KMS-11 (cell line): ENCODE data around the gene ARHGEF7.

ENCODE experiments used
- H2AFZ ChIP-seq: fragments of 200-600 bp; sonication (generic); 2 replicates; pipeline ENCODE4 v1.6.1; 2016; ENCODE audit warnings: antibody characterized with exemption, mixed run types, low read depth
- H3K27ac ChIP-seq: fragments of 200-600 bp; sonication (generic); 2 replicates; pipeline ENCODE4 v1.6.1; 2016; ENCODE audit warnings: mild to moderate bottlenecking, mixed run types
- H3K27me3 ChIP-seq: fragments of 200-600 bp; sonication (generic); 2 replicates; pipeline ENCODE4 v1.6.1; 2017; ENCODE audit warnings: mild to moderate bottlenecking, low read depth, mixed run types, moderate library complexity; ENCODE audit not compliant: insufficient read depth
- H3K36me3 ChIP-seq: fragments of 200-600 bp; sonication (generic); 2 replicates; pipeline ENCODE4 v1.6.1; 2017; ENCODE audit warnings: mild to moderate bottlenecking, mixed run types; ENCODE audit not compliant: insufficient read depth
- H3K4me1 ChIP-seq: fragments of 200-600 bp; sonication (generic); 2 replicates; pipeline ENCODE4 v1.6.1; 2016; ENCODE audit warnings: mild to moderate bottlenecking, low read depth, mixed run types; ENCODE audit not compliant: poor library complexity, severe bottlenecking
- H3K4me2 ChIP-seq: fragments of 200-600 bp; sonication (generic); 2 replicates; pipeline ENCODE4 v1.7.0; 2016; ENCODE audit warnings: mild to moderate bottlenecking, mixed run types
- H3K4me3 ChIP-seq: fragments of 200-600 bp; sonication (generic); IDR thresholded peaks from 2 replicates; pipeline ENCODE4 v1.6.1; 2017; ENCODE audit warnings: low read depth, low read length, mixed read lengths; ENCODE audit not compliant: insufficient read depth
- H3K79me2 ChIP-seq: fragments of 200-600 bp; sonication (generic); 2 replicates; pipeline ENCODE4 v1.6.1; 2016; ENCODE audit warnings: low read depth, mixed run types; ENCODE audit not compliant: insufficient read depth
- H3K9ac ChIP-seq: fragments of 200-600 bp; sonication (generic); 2 replicates; pipeline ENCODE4 v1.6.1; 2016; ENCODE audit warnings: mild to moderate bottlenecking, mixed run types
- H4K20me1 ChIP-seq: fragments of 200-600 bp; sonication (generic); 2 replicates; pipeline ENCODE4 v1.6.1; 2016; ENCODE audit warnings: mild to moderate bottlenecking, mixed run types; ENCODE audit not compliant: insufficient read depth
- TF ChIP-seq, protein P1 (sequence below): fragments of 200-600 bp; sonication (generic); conservative IDR thresholded peaks from 2 replicates; pipeline ENCODE4 v1.6.1; 2017; ENCODE audit warnings: low read depth, mild to moderate bottlenecking, antibody characterized with exemption, low read length, moderate library complexity, mixed read lengths

ARHGEF7 gene

DNA sequence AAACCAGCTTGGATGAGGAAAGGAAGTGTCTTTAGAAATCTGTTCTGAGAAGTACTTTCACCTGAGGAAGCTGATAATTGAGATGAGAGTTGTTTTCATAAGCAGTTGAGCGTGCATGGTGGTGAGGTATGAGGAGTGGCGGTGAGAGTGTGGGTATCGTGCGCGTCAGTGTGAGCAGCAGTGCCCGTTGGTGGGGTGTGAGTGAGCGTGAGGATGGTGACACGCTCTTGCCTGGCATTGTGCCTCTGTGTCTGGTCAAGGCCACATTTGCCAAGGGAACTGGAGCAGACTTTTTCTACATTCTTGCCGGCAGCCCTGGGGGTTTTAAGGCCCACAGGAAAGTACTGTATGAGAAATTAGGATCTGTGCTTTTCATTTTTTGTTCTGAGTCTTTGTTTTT, 168.9 kb downstream of the ARHGEF7 start:
- Histone ChIP-seq H4K20me1 (no peaks in the 10 kb centered on the region), H3K36me3 (no peaks in the 10 kb centered on the region), H3K27ac (no peak overlapping the region), H3K4me1 (no peaks in the 10 kb centered on the region), H2AFZ (no peak overlapping the region), H3K9ac (no peak overlapping the region), H3K79me2 (no peaks in the 10 kb centered on the region), H3K27me3 (no peaks in the 10 kb centered on the region), H3K4me2 (no peak overlapping the region), H3K4me3 (no peak overlapping the region)
- TF ChIP-seq, protein P1, sequence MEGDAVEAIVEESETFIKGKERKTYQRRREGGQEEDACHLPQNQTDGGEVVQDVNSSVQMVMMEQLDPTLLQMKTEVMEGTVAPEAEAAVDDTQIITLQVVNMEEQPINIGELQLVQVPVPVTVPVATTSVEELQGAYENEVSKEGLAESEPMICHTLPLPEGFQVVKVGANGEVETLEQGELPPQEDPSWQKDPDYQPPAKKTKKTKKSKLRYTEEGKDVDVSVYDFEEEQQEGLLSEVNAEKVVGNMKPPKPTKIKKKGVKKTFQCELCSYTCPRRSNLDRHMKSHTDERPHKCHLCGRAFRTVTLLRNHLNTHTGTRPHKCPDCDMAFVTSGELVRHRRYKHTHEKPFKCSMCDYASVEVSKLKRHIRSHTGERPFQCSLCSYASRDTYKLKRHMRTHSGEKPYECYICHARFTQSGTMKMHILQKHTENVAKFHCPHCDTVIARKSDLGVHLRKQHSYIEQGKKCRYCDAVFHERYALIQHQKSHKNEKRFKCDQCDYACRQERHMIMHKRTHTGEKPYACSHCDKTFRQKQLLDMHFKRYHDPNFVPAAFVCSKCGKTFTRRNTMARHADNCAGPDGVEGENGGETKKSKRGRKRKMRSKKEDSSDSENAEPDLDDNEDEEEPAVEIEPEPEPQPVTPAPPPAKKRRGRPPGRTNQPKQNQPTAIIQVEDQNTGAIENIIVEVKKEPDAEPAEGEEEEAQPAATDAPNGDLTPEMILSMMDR = no peak

DNA sequence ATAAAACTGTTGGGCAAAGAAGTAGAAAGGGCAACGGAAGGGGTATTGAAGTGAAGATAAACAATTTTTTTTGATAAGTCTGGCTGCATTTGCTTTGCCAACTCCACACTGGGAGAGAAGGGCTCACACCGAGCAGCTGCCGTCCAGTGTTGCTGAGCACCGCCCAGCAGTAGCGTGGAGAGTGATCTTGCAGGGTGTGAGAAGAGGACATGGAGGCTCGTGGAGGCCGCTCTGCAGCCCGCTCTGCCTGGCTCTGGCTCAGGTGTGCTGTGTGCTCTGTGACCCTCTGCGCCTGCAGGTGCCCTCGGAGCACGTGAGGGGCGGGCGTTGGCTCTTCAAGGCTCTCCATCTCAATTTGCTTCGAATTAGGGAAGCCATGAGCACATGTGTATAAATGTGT, 169.5 kb downstream of the ARHGEF7 start:
- no peak overlapping the region for H3K4me2 ChIP-seq
- H4K20me1 ChIP-seq = no peaks in the 10 kb centered on the region
- no peaks in the 10 kb centered on the region for H3K36me3 ChIP-seq
- TF ChIP-seq, protein P1 = no peak
- no peak overlapping the region for H2AFZ ChIP-seq
- H3K4me1 ChIP-seq = no peaks in the 10 kb centered on the region
- H3K79me2 ChIP-seq = no peaks in the 10 kb centered on the region
- H3K27me3 ChIP-seq = no peaks in the 10 kb centered on the region
- no peak overlapping the region for H3K9ac ChIP-seq
- H3K27ac ChIP-seq = no peak overlapping the region
- H3K4me3 ChIP-seq = no peak overlapping the region

DNA sequence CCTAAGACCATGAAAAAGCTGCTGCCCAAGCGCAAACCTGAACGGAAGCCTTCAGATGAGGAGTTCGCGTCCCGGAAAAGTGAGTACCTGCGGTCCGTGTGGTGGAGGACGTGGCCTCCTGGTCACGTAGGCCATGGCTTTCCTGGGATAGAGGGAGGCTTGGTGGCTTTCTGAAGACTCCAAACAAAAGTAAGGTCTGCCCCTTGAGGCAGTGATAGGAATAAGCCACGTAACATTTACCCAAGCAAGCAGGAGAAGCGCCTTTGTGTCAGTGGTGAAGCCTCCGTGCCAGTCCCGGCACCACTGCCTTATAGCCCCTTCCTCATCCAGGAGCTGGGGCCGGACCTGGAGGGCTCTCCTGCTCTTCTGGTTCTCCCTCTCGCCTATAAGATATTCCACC, 171.1 kb downstream of the ARHGEF7 start:
- H3K36me3 ChIP-seq = no peaks in the 10 kb centered on the region
- H3K4me2 ChIP-seq = no peak overlapping the region
- no peaks in the 10 kb centered on the region for H3K27me3 ChIP-seq
- H3K79me2 ChIP-seq = no peaks in the 10 kb centered on the region
- H2AFZ ChIP-seq = no peak overlapping the region
- H3K4me1 ChIP-seq = no peaks in the 10 kb centered on the region
- H3K27ac ChIP-seq = no peak overlapping the region
- no peak overlapping the region for H3K4me3 ChIP-seq
- H4K20me1 ChIP-seq = no peaks in the 10 kb centered on the region
- TF ChIP-seq, protein P1 = no peak
- H3K9ac ChIP-seq = no peak overlapping the region

DNA sequence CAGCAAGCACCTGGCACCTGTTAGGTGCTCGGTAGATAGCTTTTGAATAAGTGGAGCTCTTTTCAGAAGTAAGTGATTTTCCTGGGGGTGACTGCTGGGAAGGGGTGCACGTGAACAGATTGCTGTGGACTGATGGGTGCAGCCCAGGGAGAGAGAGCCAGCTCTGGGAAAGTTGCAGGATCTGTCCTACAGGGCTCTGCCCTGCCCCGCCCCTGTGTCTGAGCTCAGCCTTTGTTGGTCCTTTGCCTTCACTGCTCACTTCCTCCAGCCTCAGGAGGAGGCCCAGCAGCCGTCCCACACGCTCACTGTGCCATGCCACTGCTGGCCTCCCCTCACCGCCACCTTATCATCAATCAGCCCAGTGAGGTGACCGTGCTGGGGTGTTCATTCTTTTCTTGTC, 171.6 kb downstream of the ARHGEF7 start:
- Histone ChIP-seq H3K4me2 (no peak overlapping the region), H3K36me3 (no peaks in the 10 kb centered on the region), H3K4me3 (no peak overlapping the region), H2AFZ (no peak overlapping the region), H3K4me1 (no peaks in the 10 kb centered on the region), H3K9ac (no peak overlapping the region), H3K79me2 (no peaks in the 10 kb centered on the region), H3K27ac (no peak overlapping the region), H3K27me3 (no peaks in the 10 kb centered on the region), H4K20me1 (no peaks in the 10 kb centered on the region)
- TF ChIP-seq, protein P1 = no peak
